Caco-2 (cell line): ENCODE data around the gene WDFY4. TPM values are rescaled to one million over a fixed set of nuclear protein-coding genes. Genes with fewer than 3 reads are reported as not detected.

Experiments used
- BruUV-seq: library from RNA; stranded (reverse); fragments of 400-500 nt; replicated peaks from 2 replicates; lab custom pipeline; 2021; lab: Mats Ljungman, UMichigan
- CTCF ChIA-PET: fragments of 300-600 bp; sonication (Branson Sonifier 250); formaldehyde crosslinking; loops from one replicate; lab custom pipeline; 2022; ENCODE audit warnings: antibody characterized with exemption; lab: Charles Lee
- POLR2A ChIA-PET: fragments of 300-600 bp; sonication (Branson Sonifier 250); formaldehyde crosslinking; loops from one replicate; lab custom pipeline; 2022; ENCODE audit warnings: antibody characterized with exemption; lab: Charles Lee
- DNase-seq, 2 experiments: peaks; one replicate each; pipeline versions ENCODE4 v3.0.0 to v3.0.0-alpha.2; 2020 to 2022
- H3K27me3 ChIP-seq: replicated peaks from 2 replicates; pipeline ENCODE4 v1.6.0; 2011; ENCODE audit warnings: low read length; ENCODE audit not compliant: control insufficient read depth, insufficient read depth
- H3K36me3 ChIP-seq: 2 replicates; pipeline ENCODE4 v1.5.1; 2011; ENCODE audit warnings: low read length; ENCODE audit not compliant: control insufficient read depth, insufficient read depth
- H3K4me1 ChIP-seq: fragments of 250-450 bp; sonication (Bioruptor Pico); 2 replicates; pipeline ENCODE4 v1.5.1; 2020; ENCODE audit warnings: mild to moderate bottlenecking
- H3K4me3 ChIP-seq: 2 replicates; pipeline ENCODE4 v1.5.1; 2011; ENCODE audit warnings: low read depth, mild to moderate bottlenecking, control low read depth, low read length
- H3K9me3 ChIP-seq: fragments of 250-450 bp; sonication (Bioruptor Pico); 2 replicates; pipeline ENCODE4 v1.5.1; 2020; ENCODE audit warnings: mild to moderate bottlenecking, moderate library complexity
- H3K27ac Mint-ChIP-seq: one replicate; pipeline ENCODE4 v1.8.0; 2022; ENCODE audit warnings: mixed read lengths; ENCODE audit not compliant: unreplicated experiment
- H3K27me3 Mint-ChIP-seq: one replicate; pipeline ENCODE4 v1.8.0; 2022; ENCODE audit warnings: mixed read lengths; ENCODE audit not compliant: insufficient read depth, unreplicated experiment
- H3K36me3 Mint-ChIP-seq: one replicate; pipeline ENCODE4 v1.8.0; 2022; ENCODE audit warnings: mild to moderate bottlenecking, mixed read lengths; ENCODE audit not compliant: insufficient read depth, unreplicated experiment
- H3K4me1 Mint-ChIP-seq: one replicate; pipeline ENCODE4 v1.8.0; 2022; ENCODE audit warnings: low read depth, mixed read lengths; ENCODE audit not compliant: unreplicated experiment
- H3K4me3 Mint-ChIP-seq: one replicate; pipeline ENCODE4 v1.8.0; 2022; ENCODE audit warnings: mild to moderate bottlenecking, moderate library complexity, mixed read lengths; ENCODE audit not compliant: unreplicated experiment
- H3K9me3 Mint-ChIP-seq: one replicate; pipeline ENCODE4 v1.8.0; 2022; ENCODE audit warnings: mixed read lengths; ENCODE audit not compliant: unreplicated experiment
- CTCF ChIP-seq, 2 experiments: fragments of 200-600 bp in 1 of 2; IDR thresholded peaks; 1 replicate in 1 of 2; 2 replicates in 1 of 2; pipeline versions ENCODE4 v1.5.1 to v1.8.0; 2011 to 2022; ENCODE audit warnings: antibody characterized with exemption in 1 of 2, control low read depth in 1 of 2, inconsistent platforms in 1 of 2, low read depth in 1 of 2, low read length in 1 of 2, mild to moderate bottlenecking in 1 of 2, moderate library complexity in 1 of 2; ENCODE audit not compliant: insufficient read depth in 1 of 2, severe bottlenecking in 1 of 2, unreplicated experiment in 1 of 2
- intact Hi-C: fragments of 100-400 bp; cut with micrococcal nuclease; formaldehyde crosslinking; loops from one replicate; pipeline ENCODE4 v1.10.0; 2022; ENCODE audit not compliant: unreplicated experiment
- total RNA-seq: library from RNA; stranded (reverse); gene quantifications from 2 replicates; pipeline ENCODE4 v1.2.3, GENCODE V29; 2022

The WDFY4 gene
- total RNA-seq, 1 experiment from 2014 or later: not detected

GRCh38 chr10:48835781-48836180 is 151.1 kb downstream of the WDFY4 start:
- no peak overlapping the region for H3K4me3 ChIP-seq
- POLR2A ChIA-PET: no interaction called here
- BruUV-seq: no TSS peak
- intact Hi-C loops: no loop called here
- Mint-ChIP-seq H3K4me3 (no peak overlapping the region), H3K27me3 (peaks cover 21% of the 10 kb centered on the region), H3K27ac (no peak overlapping the region), H3K9me3 (no peaks in the 10 kb centered on the region), H3K36me3 (no peaks in the 10 kb centered on the region), H3K4me1 (no peaks in the 10 kb centered on the region)
- no peaks in the 10 kb centered on the region for H3K36me3 ChIP-seq
- no peak for DNase-seq
- no peaks in the 10 kb centered on the region for H3K27me3 ChIP-seq
- CTCF ChIA-PET: no interaction called here
- TF ChIP-seq CTCF (IDR thresholded peaks at IDR 0.05; ENCODE audit: insufficient read depth in 1 of 2, low read depth in 1 of 2, low read length in 1 of 2, severe bottlenecking in 1 of 2, unreplicated experiment in 1 of 2): no peak
- H3K4me1 ChIP-seq: no peaks in the 10 kb centered on the region
- no peaks in the 10 kb centered on the region for H3K9me3 ChIP-seq

GRCh38 chr10:48836605-48837004 is 151.9 kb downstream of the WDFY4 start:
- CTCF ChIA-PET: no interaction called here
- POLR2A ChIA-PET: no interaction called here

GRCh38 chr10:48838834-48839233 is 154.2 kb downstream of the WDFY4 start:
- BruUV-seq: no TSS peak
- DNase-seq: no peak
- H3K36me3 Mint-ChIP-seq: no peaks in the 10 kb centered on the region
- no peak overlapping the region for H3K4me3 Mint-ChIP-seq
- peaks cover 8% of the 10 kb centered on the region; the same call in 1 of the 2 replicates for H3K4me1 ChIP-seq
- ChIA-PET POLR2A (no interaction called here), CTCF (no interaction called here)
- no peaks in the 10 kb centered on the region for H3K9me3 Mint-ChIP-seq
- H3K27ac Mint-ChIP-seq: no peak overlapping the region
- H3K4me1 Mint-ChIP-seq: peaks cover 6% of the 10 kb centered on the region
- no peaks in the 10 kb centered on the region for H3K9me3 ChIP-seq
- no peaks in the 10 kb centered on the region for H3K27me3 ChIP-seq
- TF ChIP-seq CTCF (IDR thresholded peaks at IDR 0.05; ENCODE audit: insufficient read depth in 1 of 2, low read depth in 1 of 2, low read length in 1 of 2, severe bottlenecking in 1 of 2, unreplicated experiment in 1 of 2): no peak
- intact Hi-C loops: no loop called here
- H3K4me3 ChIP-seq: no peak overlapping the region
- H3K27me3 Mint-ChIP-seq: peaks cover 21% of the 10 kb centered on the region
- H3K36me3 ChIP-seq: no peaks in the 10 kb centered on the region

More at GRCh38 chr10:48836605-48837004, 151.9 kb downstream of the WDFY4 start:
- H3K36me3 ChIP-seq: no peaks in the 10 kb centered on the region
- intact Hi-C loops: no loop called here
- no TSS peak for BruUV-seq
- H3K9me3 ChIP-seq: no peaks in the 10 kb centered on the region
- H3K27me3 ChIP-seq: no peaks in the 10 kb centered on the region
- DNase-seq: no peak
- no peak overlapping the region for H3K27ac Mint-ChIP-seq
- no peak overlapping the region for H3K4me3 Mint-ChIP-seq
- H3K4me3 ChIP-seq: no peak overlapping the region
- H3K27me3 Mint-ChIP-seq: peaks cover 21% of the 10 kb centered on the region
- no peaks in the 10 kb centered on the region for H3K4me1 ChIP-seq
- H3K9me3 Mint-ChIP-seq: no peaks in the 10 kb centered on the region
- H3K4me1 Mint-ChIP-seq: no peaks in the 10 kb centered on the region
- TF ChIP-seq CTCF (IDR thresholded peaks at IDR 0.05; ENCODE audit: insufficient read depth in 1 of 2, low read depth in 1 of 2, low read length in 1 of 2, severe bottlenecking in 1 of 2, unreplicated experiment in 1 of 2): no peak
- H3K36me3 Mint-ChIP-seq: no peaks in the 10 kb centered on the region
